Activated CD8-positive, alpha-beta memory T cell treated with anti-CD3 and anti-CD28 coated beads, Interleukin-2, amount 10 ng/mL, durations not matched to agents 7 days and 5 days (primary cell): ENCODE data around the gene NUAK1. TPM values are rescaled to one million over a fixed set of nuclear protein-coding genes. Genes with fewer than 3 reads are reported as not detected.

Source experiments
- ATAC-seq: fragments of 150-1000 bp; cut with Tn5 transposase; one replicate; pipeline ENCODE4 v1.10.0; 2021; ENCODE audit warnings: moderate library complexity
- CTCF ChIA-PET: fragments of 350-600 bp; sonication (Branson Sonifier 250); formaldehyde crosslinking; loops from one replicate; lab custom pipeline; 2021; ENCODE audit warnings: antibody characterized with exemption; lab: Charles Lee
- DNase-seq: peaks from one replicate; pipeline ENCODE4 v3.0.0-alpha.2; 2020
- H3K27ac Mint-ChIP-seq: one replicate; pipeline ENCODE4 v1.8.0; 2021; ENCODE audit warnings: mild to moderate bottlenecking, mixed read lengths
- H3K27me3 Mint-ChIP-seq: one replicate; pipeline ENCODE4 v1.8.0; 2021; ENCODE audit warnings: mixed read lengths
- H3K36me3 Mint-ChIP-seq: one replicate; pipeline ENCODE4 v1.8.0; 2021; ENCODE audit warnings: mild to moderate bottlenecking, mixed read lengths
- H3K4me1 Mint-ChIP-seq: one replicate; pipeline ENCODE4 v1.8.0; 2021; ENCODE audit warnings: mixed read lengths
- H3K4me3 Mint-ChIP-seq: one replicate; pipeline ENCODE4 v1.8.0; 2021; ENCODE audit warnings: mild to moderate bottlenecking, moderate library complexity, mixed read lengths
- H3K9me3 Mint-ChIP-seq: one replicate; pipeline ENCODE4 v1.8.0; 2022; ENCODE audit warnings: low read depth, mixed read lengths
- total RNA-seq, 2 experiments: library from RNA; stranded (reverse); gene quantifications; one replicate each; pipeline ENCODE4 v1.2.3, GENCODE V29; 2021

Gene NUAK1
- total RNA-seq, 2 experiments from 2014 or later: not detected

DNA sequence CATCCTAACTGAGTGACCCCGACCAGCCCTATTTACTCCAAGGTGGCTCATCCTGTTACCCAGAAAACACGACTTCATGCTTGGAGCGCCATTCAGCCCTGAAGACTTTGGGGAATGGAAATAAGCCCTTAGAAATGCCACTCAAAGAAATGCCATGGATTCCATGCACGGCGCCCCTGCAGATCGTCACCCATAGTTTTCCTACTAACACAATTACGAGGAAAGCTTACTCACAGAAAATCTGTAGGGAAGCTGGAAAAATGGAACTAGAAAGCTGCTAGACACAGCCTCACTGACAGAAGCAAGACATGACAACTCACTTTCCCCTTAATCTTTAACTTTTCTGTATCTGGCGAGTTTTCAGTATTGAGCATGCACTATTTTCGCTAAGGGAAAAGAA, 19.5 kb downstream of the NUAK1 start:
- no peaks in the 10 kb centered on the region for H3K9me3 Mint-ChIP-seq
- DNase-seq (no peak), ATAC-seq (no peak)
- H3K36me3 Mint-ChIP-seq: no peaks in the 10 kb centered on the region
- H3K27ac Mint-ChIP-seq: no peak overlapping the region
- H3K4me1 Mint-ChIP-seq: no peaks in the 10 kb centered on the region
- H3K4me3 Mint-ChIP-seq: no peak overlapping the region
- H3K27me3 Mint-ChIP-seq: peaks cover 15% of the 10 kb centered on the region
- CTCF ChIA-PET: no interaction called here

DNA sequence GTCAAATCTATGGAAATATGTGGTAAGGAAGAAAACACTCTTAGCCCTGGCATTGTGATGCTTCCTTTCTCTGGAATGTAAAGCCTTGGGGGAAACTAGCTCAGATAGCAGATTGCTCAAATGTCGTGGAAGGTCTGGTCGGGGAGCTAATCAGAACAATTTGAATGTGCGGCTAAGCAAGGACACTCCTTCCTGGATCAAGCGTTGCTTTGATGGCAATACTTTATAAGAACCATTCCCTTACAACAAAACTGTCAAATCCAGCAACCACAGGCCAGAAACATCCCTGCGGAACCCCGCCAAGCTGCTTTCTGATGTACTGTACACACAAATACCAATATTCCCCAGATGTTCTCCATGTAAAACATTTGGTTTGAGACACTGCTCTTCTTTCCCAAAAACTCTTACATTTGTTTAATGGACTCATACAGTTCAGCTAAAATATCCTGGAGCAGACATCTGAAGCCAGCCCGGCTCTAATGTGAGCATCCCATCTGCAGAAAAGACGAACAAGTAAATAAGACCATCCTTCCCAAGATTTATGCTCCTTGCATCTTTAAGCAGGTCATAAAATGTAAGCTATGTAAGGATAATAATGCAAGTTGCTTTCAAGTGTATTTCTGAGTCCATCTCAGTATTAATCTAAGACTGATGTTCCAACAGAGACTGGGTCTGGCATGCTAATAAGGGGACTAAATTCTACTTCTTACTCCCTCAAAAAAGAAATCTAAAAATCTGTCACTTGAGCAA, 20.2 kb downstream of the NUAK1 start:
- Mint-ChIP-seq H3K9me3 (no peaks in the 10 kb centered on the region), H3K4me1 (peaks cover 2% of the 10 kb centered on the region), H3K4me3 (no peak overlapping the region), H3K36me3 (no peaks in the 10 kb centered on the region), H3K27ac (no peak overlapping the region), H3K27me3 (peaks cover 13% of the 10 kb centered on the region)
- DNase-seq (no peak), ATAC-seq (no peak)
- CTCF ChIA-PET: no interaction called here

DNA sequence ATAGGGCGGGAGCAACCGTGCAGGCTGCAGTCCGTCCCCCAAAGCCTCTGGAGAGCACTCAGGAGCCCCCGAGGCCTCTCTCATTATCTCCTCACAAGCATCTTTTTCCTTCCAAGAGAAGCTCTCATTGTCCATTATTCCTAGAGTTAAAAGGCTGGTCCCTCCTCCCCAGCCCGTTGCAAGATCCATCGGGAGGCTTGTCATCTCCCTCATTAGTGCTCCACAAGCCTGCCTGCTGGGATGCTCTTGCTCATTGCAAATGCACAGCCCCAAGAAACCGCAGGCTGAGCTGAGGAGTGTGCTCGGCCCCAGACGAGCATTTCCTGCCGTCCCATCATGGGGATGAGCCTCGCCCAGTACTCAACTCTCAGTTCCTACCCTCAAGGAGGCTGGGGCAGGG, 23.3 kb downstream of the NUAK1 start:
- Mint-ChIP-seq H3K4me1 (peaks cover 9% of the 10 kb centered on the region), H3K9me3 (no peaks in the 10 kb centered on the region), H3K27me3 (peaks cover 23% of the 10 kb centered on the region), H3K27ac (no peak overlapping the region), H3K36me3 (no peaks in the 10 kb centered on the region), H3K4me3 (no peak overlapping the region)
- no peak for ATAC-seq
- CTCF ChIA-PET: no interaction called here
- DNase-seq: no peak

DNA sequence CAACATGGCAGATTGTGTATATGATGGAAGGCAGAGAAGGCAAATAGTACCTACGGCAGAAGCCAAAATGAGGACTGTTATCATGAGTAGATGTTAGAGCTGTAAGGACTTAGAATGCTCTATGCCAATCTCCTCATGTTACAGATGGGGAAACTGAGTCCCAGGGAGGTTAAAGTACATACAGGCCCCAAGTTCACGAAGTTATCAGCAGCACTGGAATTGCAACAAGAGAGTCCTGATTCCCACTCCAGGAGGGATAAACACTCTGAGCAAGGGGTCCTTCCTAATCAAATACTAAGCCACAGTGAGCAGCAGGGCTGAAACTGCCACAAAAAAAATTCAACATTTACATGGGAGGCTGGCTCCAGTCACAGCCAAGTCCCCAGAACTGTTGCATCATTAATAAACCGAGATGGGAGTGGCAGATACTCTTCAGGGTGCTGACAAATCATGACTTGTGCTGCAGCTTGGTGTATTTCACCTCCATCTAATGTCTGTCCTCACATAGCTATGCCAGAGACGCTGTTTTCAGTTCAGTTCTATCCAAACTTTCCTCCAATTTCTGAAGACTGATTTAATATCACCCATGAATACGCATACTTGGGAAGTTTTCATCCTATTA, 24.2 kb downstream of the NUAK1 start:
- Mint-ChIP-seq H3K36me3 (no peaks in the 10 kb centered on the region), H3K27me3 (peaks cover 31% of the 10 kb centered on the region), H3K9me3 (no peaks in the 10 kb centered on the region), H3K4me3 (no peak overlapping the region), H3K27ac (no peak overlapping the region), H3K4me1 (peaks cover 10% of the 10 kb centered on the region)
- no peak for ATAC-seq
- CTCF ChIA-PET: no interaction called here
- DNase-seq: no peak

DNA sequence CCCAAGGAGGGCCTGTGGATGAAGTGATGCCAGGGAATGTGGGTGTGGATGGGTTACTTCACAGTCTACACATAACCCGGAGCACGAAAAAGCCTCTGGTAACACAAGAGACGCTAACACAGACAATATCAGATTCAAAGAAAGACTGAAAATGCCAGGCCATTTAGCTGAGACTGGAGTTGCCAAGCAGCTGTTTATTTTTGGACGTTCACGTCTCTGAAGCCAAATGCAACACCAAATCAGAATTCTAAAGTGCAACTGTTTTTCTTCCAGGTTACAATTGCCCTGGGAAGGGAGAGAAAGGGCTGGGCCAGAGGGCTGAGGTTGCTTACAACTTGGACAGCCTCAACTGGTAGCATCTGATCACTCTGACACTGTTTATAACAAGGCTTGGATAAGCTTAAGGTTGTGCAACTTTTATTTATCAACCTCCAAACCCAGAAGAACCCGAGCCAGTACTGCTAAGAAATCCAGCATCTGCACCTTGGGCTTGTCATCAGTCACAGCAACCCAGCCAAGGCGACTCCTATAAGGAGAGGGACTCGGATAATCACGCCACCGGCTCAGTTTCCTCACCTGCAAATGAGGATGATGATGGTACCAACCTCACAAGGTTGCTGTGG, 24.8 kb downstream of the NUAK1 start:
- Mint-ChIP-seq H3K4me3 (no peak overlapping the region), H3K27ac (no peak overlapping the region), H3K9me3 (no peaks in the 10 kb centered on the region), H3K36me3 (no peaks in the 10 kb centered on the region), H3K27me3 (peaks cover 34% of the 10 kb centered on the region), H3K4me1 (peaks cover 10% of the 10 kb centered on the region)
- ATAC-seq (no peak), DNase-seq (no peak)
- CTCF ChIA-PET: no interaction called here

DNA sequence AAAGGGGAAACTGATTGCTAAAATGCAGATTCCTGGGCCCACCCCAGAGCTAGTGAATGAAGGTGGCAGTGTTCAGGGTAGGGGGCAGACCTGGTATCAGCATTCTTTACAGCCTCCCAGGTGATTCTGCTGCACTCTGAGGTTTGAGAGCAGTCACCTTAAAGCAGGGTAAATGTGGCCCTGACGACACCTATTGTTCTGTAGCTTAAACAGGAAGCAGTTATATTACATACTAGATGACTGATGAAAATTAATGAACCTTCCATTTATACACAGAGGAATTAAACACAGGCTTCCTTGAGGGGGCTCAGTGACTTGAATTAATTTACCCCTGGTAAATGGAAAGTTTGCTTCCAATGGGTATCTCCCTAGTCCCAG, 25.3 kb downstream of the NUAK1 start:
- DNase-seq: no peak
- Mint-ChIP-seq H3K36me3 (no peaks in the 10 kb centered on the region), H3K4me1 (peaks cover 10% of the 10 kb centered on the region), H3K27me3 (peaks cover 35% of the 10 kb centered on the region), H3K27ac (no peak overlapping the region), H3K4me3 (no peak overlapping the region), H3K9me3 (no peaks in the 10 kb centered on the region)
- no peak for ATAC-seq
- CTCF ChIA-PET: no interaction called here

DNA sequence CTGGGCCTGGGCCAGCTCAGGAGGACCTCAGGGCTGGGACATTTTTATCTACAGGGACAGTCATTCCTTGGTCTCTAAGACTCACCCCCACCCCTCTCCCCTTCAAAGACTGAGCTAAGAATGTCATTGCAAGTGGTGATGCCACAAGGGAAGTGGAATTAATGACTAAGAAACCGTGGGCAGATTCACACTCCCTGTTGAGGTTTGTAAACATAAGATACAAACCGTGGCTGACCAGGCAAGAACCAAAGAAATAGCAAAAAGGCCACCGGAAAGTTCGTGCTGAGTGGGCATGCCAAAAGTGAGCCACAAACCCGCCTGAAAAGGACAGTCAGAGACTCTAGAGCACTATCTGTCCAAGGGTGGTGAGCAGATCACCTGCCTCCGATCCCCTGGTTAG, 25.7 kb downstream of the NUAK1 start:
- H3K4me3 Mint-ChIP-seq: no peak overlapping the region
- H3K4me1 Mint-ChIP-seq: peaks cover 10% of the 10 kb centered on the region
- H3K9me3 Mint-ChIP-seq: no peaks in the 10 kb centered on the region
- DNase-seq: peak; percentile 46
- peaks cover 36% of the 10 kb centered on the region for H3K27me3 Mint-ChIP-seq
- H3K36me3 Mint-ChIP-seq: no peaks in the 10 kb centered on the region
- CTCF ChIA-PET: interaction anchor here (0.8 kb wide), 1 partner anchor 111 kb away, joined by 3 read pairs; no protein-coding TSS in a partner anchor
- ATAC-seq: no peak
- no peak overlapping the region for H3K27ac Mint-ChIP-seq

DNA sequence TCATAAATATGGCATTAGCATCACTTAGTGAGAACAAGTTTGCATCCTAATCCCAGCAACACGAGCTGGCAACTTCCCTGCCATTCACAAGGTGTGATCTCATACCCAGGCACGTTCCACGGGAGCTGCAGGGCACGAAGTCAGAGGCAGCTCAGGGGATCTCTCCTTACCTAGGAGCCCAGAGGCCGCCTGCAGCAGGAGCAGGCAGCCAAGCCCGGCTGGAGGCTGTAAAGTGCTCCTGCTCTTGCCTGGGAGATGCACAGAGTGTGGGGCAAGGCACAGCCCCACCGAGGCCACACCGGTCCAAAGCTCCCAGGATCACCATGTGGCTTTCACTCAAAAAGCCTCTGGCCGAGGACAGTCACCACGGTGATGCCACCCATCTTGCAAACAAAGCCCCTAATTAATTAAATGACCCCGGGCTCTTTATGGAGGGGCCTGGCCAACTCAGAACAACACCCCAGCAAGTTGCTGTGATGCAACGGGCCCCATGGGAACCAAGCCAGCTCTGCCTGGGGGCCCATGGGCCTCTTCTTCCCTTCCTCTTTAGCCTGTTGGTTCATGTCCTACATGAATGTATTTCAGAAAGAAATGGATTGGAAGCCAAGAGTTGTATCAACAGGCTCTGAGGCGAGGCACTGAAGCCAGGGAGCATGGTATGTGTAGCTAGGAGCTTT, 26.5 kb downstream of the NUAK1 start:
- DNase-seq: no peak
- ATAC-seq: no peak
- no peaks in the 10 kb centered on the region for H3K9me3 Mint-ChIP-seq
- peaks cover 39% of the 10 kb centered on the region for H3K27me3 Mint-ChIP-seq
- CTCF ChIA-PET: interaction anchor here (0.8 to 1.6 kb wide), 2 partner anchors 24 to 112 kb away, joined by 3 to 6 read pairs; no protein-coding TSS in a partner anchor
- H3K36me3 Mint-ChIP-seq: no peaks in the 10 kb centered on the region
- H3K27ac Mint-ChIP-seq: no peak overlapping the region
- peaks cover 10% of the 10 kb centered on the region for H3K4me1 Mint-ChIP-seq
- no peak overlapping the region for H3K4me3 Mint-ChIP-seq

DNA sequence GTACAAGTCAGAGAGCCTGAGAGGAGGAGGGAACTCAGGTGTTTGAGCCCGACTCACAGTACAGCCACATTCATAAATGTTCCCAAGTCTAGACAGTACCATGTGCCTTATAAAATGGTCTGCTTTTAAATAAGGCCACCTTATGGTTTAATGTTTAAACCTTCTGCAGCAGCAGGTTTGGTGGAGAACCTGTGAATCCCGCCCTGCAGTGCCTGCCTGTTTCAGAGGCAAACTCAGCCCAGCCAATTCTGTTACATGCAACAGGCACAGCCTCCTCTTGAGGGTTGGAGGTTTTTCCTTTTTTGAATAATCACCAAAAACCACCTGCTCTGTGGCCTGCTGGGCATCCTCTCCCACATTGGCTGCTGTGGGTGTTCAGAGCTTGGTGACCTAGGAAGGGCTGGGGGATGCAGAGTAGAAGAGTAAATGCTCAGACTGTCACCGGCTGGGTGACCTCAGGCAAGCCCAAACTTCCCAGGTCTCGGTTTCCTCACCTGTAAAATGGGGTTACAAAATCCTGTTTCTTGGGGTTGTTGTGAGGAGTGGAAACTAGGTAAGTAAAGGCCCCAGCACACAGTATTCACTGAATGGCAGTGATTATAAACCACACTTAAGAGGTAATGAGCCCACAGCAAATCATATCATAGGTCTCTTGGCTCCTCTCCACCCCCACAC, 28.0 kb downstream of the NUAK1 start:
- CTCF ChIA-PET: no interaction called here
- ATAC-seq: no peak
- peaks cover 10% of the 10 kb centered on the region for H3K4me1 Mint-ChIP-seq
- H3K9me3 Mint-ChIP-seq: no peaks in the 10 kb centered on the region
- H3K36me3 Mint-ChIP-seq: no peaks in the 10 kb centered on the region
- no peak for DNase-seq
- no peak overlapping the region for H3K27ac Mint-ChIP-seq
- no peak overlapping the region for H3K4me3 Mint-ChIP-seq
- H3K27me3 Mint-ChIP-seq: peaks cover 47% of the 10 kb centered on the region

DNA sequence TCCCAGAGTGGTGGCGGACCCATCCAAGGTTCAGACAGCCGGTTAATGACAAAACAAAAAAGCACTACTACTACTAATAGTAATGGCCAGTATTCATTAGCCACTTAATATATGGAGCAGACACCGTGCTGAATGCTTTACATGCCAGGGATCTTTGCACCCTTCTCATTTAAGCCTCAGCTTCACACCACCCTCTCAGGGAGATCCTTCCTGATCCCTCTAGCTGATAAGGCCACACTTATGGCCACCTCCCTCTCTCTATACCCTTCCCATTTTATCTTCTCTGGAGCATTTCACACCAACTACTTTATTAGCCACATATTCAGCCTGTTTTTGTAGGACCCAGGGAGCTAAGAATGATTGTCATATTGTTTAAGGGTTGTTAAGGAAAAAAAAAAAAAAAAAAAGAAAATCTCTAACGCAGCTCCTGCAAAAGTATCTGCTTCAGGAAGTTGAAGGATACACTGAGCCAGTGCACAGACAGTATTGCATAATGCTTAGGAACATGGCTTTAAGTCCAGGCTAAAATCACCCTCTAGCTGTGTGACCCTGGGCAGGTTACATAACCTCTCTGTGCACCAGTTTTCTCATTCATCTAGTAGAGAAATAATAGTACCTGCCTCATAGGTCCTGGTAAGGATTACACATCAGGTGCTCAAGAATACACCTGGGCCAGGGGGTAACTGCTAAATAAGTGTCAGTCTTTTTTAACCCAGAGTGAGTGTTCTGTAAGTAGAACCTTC, 29.4 kb downstream of the NUAK1 start:
- no peaks in the 10 kb centered on the region for H3K9me3 Mint-ChIP-seq

DNA sequence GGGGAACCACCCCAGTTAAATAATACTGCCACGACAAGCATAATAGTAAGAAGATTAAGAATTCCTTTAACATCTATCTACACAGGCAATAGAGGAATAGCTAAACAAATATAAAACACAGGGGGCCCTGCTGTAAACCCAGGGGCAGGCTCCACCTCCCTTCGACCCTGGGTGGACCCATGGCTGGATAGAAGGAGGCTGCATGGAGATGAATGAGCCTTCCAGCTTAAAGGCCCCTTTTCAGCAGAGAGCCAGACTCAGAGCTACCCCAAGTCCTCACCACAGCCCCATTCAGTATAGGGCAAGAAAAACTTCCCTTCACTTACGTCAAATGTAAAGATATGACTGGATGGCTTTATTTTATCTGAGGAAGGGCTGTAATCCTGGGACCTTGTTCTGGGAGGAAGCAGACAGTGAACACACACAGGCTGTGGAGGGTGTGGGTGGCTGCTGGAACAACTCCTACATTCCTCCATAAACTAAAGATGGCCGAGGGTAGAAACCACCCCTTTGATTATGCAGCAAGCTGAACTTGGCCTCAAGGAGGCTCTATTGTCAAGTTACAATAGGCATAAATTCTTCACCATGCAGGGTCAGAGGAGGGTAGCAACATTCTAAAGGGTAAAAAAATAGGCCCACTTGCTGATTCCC, 30.4 kb downstream of the NUAK1 start:
- CTCF ChIA-PET: no interaction called here

More for the DNA sequence above, 29.4 kb downstream of the NUAK1 start:
- peaks cover 10% of the 10 kb centered on the region for H3K4me1 Mint-ChIP-seq
- DNase-seq (no peak), ATAC-seq (no peak)
- H3K4me3 Mint-ChIP-seq: no peak overlapping the region
- H3K36me3 Mint-ChIP-seq: no peaks in the 10 kb centered on the region
- peaks cover 44% of the 10 kb centered on the region for H3K27me3 Mint-ChIP-seq
- no peak overlapping the region for H3K27ac Mint-ChIP-seq
- CTCF ChIA-PET: no interaction called here

DNA sequence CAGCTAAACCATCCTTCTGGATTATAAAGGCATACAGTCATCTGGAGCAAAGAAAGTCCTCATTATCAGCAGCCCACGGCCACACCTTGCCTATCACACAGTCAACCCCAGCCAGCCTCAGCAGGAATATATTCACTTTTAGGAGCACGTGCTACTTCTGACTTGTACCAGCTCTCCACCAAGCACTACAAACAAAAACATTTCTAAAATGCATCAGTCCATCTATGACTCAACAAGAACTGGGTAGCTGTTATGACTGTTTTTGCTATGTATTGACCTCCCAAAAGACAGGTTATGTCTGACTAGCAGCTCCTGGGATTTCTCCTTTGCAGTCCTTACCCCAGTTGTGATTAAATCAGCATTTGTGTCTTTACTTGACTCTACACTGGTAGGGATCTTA, 31.2 kb downstream of the NUAK1 start:
- CTCF ChIA-PET: no interaction called here
- Mint-ChIP-seq H3K36me3 (no peaks in the 10 kb centered on the region), H3K27me3 (peaks cover 44% of the 10 kb centered on the region), H3K4me3 (no peak overlapping the region), H3K9me3 (no peaks in the 10 kb centered on the region), H3K4me1 (peaks cover 1% of the 10 kb centered on the region), H3K27ac (no peak overlapping the region)
- ATAC-seq (no peak), DNase-seq (no peak)

More for the DNA sequence above, 30.4 kb downstream of the NUAK1 start:
- no peak overlapping the region for H3K4me3 Mint-ChIP-seq
- H3K9me3 Mint-ChIP-seq: no peaks in the 10 kb centered on the region
- DNase-seq (no peak), ATAC-seq (no peak)
- H3K4me1 Mint-ChIP-seq: peaks cover 8% of the 10 kb centered on the region
- no peaks in the 10 kb centered on the region for H3K36me3 Mint-ChIP-seq
- no peak overlapping the region for H3K27ac Mint-ChIP-seq
- peaks cover 49% of the 10 kb centered on the region for H3K27me3 Mint-ChIP-seq
